GM18907 (cell line): Measurements from ENCODE around the gene ACP2.

Experiments used
- ATAC-seq: cut with Tn5 transposase; IDR thresholded peaks from one replicate; pipeline ENCODE4 v1.9.1; 2021; ENCODE audit warnings: mild to moderate bottlenecking, moderate library complexity; ENCODE audit not compliant: unreplicated experiment

The ACP2 gene

DNA sequence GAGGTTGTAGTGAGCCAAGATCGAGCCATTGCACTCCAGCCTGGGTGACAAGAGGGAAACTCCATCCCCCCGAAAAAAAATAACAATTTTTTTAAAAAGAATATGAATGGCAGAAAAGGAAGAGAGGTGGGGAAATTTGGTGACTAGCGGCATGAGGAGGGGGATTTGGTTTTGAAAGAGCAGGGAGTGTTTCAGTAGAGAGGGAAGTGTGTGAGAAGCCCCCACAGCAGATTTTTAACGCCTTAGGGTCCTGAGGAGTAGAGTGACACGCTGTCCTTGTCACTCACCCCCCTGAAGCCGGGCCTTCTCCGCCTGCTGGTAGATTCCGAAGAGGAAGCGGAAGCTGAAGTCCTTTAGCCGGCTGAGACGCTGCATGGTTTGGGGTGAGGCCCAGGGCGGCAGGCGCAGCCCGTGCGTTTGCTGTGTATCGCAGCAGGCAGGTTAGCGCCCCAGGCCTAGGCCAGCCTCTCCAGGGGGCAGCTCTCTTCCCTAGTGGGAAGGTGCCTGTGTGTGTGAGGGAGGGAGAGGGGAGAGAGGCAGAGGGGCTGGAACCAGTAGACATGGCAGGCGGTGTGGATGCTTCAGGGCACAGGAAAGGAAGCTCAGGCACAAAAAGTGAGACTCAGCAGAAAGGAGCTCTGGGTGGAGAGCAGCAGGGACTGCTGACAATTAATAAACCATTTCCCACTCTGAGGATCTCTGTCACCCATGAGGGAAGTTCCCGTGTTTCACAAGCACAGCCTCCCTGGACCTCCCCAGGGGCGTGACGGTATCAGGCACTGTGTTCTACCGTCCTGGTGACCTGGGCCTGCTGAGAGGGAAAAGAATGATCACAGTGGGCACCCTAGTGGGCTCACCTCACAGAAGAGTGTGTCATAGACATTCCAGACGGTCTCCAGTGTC is 3.9 kb downstream of the ACP2 start:
- no peak for ATAC-seq

GRCh38 chr11:47243454-47243853 is 5.2 kb downstream of the ACP2 start:
- ATAC-seq, result no peak

GRCh38 chr11:47242596-47243192 is 5.9 kb downstream of the ACP2 start:
- no peak for ATAC-seq

GRCh38 chr11:47241841-47242301 is 6.7 kb downstream of the ACP2 start:
- ATAC-seq, result no peak

DNA sequence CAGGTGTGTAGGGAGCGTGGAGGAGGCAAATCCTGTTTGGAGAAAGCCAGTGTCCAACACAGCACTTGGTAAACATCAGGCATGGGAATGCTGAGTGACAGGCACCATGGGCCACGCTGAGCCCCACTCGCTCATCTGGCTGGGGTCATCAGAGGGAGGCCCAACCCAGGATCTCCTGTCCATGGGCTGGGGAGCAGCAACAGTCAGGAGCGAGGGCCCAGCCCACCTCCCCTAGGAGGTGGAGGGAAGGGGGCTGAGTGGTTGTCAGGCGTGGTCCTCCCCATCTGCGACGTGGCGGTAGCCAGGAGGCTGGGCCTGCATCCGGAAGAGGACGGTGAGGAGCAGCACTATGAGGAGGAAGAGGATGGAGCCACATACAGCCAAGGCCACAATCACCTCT is 8.8 kb downstream of the ACP2 start:
- no peak for ATAC-seq

DNA sequence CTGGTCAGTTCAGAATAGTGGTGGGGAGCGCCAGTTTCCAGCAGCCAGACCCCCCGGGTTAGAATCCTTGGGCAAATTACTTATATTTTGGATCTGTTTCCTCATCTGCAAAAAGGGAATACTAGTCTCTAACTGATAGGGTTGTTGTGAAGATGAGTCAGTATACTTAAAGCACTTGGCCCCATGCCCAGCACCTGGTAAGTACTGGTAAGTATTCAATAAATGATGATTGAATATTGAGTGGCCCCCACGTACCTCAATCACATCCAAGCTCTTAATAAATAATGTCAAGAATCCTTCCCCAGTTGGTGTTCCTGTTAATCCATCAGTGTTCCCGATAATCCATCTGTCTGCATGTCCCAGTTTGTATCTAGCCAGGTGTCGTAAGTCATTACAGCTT is 12.1 kb downstream of the ACP2 start:
- ATAC-seq, result no peak

GRCh38 chr11:47235163-47235562 is 13.5 kb downstream of the ACP2 start:
- no peak for ATAC-seq

GRCh38 chr11:47234669-47235100 is 13.9 kb downstream of the ACP2 start:
- ATAC-seq, result no peak

DNA sequence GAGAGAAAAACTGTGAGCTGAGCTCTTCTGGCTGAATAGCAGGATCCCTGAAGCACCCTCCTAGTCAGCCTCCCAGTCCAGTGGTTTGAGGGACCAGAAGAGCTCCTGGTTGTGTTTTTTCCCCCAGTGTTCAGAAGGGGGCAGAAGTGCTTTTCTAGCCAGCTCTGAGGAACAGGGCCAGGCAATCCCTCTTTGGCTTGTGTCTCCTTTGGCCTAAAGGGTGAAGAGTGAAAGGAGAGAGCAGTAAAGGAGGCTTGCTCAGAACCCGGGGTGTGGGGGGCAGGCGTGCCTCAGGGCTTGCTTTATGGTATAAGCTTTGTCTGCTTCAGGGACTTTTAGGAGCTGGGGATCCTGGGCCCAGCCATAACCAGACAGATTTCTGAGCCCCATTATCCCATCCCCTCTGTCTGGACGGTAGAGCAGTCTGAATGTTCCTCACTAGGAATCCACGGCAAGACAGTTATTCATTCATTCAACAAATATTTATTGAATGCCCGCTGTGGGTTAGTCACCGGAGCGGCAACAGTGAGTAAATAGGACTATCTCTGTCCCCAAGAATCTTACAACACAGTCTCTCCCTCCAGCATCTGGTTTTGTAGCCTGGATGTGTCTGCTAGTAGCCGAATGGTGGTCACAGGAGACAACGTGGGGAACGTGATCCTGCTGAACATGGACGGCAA is 14.5 kb downstream of the ACP2 start:
- ATAC-seq, result no peak

GRCh38 chr11:47233051-47233450 is 15.6 kb downstream of the ACP2 start:
- no peak for ATAC-seq

GRCh38 chr11:47229161-47229560 is 19.5 kb downstream of the ACP2 start:
- ATAC-seq, result no peak

- ATAC-seq, result peak; percentile 77
Measured at GRCh38 chr11:47225552-47226400, 22.8 kb downstream of the ACP2 start.

DNA sequence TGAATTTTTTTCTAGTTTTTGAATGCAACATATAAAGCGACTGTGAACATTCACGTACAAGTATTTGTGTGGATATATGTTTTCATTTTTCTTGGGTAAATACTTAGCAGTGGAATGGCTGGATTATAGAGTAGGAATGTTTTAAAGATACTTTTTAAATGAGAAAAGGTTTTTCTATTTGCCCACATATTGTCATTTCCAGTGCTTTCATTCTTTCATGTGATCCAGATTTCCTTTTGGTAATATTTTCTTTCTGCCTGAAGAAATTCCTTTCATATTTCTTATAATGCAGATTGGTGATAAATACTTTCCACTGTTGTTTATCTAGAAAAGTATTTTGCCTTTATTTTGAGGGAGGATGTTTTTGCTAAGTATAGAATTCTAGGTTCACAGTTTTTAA is 25.9 kb downstream of the ACP2 start:
- ATAC-seq, result no peak

DNA sequence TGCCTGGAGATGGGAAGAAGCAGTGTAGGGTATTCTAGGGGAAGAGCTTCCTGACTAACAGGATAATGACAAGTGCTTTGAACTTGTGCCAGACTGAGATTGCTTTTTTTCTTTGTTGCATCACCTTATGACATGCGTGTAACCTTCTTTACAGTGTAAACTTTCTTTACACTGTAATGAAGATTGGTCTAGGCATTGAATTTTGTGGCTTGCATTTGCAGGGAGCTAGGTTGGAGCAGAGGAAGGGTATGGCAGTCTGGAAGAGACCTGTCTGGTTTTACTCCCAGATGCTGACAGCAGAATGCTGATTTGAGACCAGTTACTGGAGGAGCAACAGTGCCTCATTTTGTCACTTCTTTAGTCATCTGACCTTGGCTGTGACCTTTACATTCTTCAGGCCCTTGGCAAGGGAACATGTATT is 28.2 kb downstream of the ACP2 start:
- no peak for ATAC-seq

DNA sequence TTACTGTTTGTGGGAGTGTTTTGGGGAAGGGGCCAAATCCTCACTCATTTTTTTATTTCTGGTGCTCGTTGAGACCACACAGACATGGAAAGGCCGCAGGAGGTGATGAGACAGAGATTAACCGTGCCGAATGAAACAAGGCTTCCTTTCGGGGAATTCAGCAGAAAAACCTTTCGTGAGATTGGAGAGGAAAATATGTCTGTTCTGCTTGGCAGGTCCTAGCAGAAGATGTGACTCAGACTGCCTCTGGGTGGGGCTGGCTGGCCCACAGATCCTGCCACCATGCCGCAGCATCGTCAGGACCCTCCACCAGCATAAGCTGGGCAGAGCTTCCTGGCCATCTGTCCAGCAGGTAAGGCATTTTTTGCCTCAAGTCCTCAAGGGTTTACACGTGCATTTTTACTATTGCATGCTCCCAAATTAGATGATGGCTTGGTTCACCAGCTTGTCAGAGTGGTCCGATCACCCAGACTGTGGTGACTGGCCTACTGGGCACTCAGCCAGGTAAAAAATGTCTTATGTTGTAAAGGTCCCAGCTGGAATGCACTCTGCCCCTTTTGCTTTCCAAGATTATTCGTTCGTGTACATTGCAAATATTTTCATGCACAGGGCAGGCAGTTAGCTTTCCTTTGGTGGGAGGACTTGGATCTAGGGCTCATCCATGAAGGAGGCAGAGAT is 32.4 kb downstream of the ACP2 start:
- peak; percentile 35 for ATAC-seq

GRCh38 chr11:47215366-47215910 is 33.2 kb downstream of the ACP2 start:
- no peak for ATAC-seq

DNA sequence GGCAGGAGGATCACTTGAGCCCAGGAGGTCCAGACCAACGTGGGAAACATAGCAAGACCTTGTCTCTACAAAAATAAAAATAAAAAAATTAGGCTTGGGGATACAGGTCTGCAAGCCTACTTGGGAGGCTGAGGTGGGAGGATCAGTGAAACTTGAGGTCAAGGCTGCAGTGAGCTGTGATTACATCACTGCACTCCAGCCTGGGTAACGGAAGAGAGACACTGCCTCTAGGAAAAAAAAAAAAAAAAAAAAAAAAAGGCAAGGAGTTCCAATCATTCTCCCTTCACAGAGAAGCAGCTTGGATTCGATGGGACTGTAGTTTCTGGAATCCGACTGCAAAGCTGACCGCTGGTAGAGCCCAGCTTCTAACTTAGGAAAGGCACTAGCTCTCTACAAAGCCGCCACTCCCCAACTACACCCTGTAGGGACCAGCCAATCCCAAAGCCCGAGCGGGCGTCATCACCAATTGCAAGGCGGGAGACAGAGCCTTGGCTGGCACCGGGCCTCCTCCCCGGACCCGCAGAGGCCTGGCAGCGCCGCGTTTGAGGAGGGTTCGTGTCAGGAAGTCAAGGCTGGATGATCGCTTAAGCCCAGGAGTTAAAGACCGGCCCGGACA is 34.6 kb downstream of the ACP2 start:
- ATAC-seq, result peak; percentile 75

DNA sequence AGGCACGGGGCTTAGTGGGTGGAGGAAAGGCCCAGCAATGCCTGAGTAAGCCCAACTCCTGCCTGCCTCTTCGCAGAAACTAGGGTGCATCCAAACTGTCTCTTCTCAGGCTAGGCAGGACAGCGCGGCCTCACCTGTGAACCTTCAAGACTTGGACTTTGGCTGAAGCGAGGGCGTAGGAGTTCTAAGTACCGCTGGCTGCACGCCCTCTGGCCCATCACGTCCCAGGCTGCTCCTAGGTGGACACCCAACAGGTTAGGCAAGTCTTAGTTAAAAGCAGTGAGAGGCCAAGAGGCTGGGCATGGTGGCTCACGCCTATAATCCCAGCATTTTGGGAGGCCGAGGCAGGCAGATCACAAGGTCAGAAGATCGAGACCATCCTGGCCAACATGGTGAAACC is 35.7 kb downstream of the ACP2 start:
- ATAC-seq, result no peak

DNA sequence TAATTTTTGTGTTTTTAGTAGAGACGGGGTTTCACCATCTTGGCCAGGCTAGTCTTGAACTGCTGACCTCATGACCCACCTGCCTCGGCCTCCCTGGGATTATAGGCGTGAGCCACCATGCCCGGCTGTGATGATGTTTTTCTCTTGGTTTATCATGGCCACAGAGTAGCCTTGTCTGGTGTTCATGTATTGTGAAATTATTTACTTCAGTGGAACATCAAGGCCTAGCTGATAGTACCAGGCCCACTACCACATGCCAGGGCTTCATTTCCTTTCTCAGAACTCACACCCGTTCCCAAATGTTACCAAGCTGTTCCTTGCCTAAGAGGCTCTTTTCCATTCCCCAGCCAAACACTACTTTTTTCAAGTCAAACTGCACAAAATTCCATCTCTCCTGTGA is 40.0 kb downstream of the ACP2 start:
- ATAC-seq, result no peak
